ENCODE measurements around the gene MYBPC3.

MYBPC3 gene

DNA sequence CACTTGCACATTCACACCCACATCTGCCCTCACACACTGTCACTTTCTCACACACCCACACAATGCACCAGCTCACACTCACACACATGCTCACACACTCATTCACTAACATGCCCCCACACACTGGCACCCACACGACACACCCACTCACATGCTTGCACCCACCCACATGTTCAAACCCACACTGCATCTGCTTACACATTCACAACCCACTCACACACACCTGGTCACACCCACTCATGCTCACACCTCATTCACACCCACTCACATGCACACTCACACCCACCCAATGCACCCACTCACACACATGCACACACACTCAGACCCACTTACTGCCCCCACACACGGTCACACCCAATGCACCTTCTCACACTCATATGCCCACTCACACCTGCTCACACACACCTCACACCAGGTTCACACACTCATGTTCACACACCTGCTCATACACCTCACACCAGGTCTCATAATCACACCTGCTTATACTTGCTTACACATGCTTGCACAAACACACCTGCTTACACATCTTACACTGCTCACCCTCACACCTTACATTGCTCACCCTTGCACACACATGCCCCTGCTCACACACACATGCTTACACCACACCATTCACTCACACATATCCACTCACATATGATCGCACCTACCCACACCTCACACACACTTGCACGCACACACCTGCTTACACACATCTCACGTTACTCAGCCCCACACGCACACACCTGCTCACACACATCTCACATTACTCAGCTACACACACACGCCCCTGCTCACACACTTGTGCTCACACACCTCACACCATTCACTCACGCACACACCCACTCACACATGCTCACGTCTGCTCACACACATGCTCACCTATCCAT, 3.9 kb upstream of the MYBPC3 start:
- DNase-seq (ENCODE audit: low read depth), result no peak

DNA sequence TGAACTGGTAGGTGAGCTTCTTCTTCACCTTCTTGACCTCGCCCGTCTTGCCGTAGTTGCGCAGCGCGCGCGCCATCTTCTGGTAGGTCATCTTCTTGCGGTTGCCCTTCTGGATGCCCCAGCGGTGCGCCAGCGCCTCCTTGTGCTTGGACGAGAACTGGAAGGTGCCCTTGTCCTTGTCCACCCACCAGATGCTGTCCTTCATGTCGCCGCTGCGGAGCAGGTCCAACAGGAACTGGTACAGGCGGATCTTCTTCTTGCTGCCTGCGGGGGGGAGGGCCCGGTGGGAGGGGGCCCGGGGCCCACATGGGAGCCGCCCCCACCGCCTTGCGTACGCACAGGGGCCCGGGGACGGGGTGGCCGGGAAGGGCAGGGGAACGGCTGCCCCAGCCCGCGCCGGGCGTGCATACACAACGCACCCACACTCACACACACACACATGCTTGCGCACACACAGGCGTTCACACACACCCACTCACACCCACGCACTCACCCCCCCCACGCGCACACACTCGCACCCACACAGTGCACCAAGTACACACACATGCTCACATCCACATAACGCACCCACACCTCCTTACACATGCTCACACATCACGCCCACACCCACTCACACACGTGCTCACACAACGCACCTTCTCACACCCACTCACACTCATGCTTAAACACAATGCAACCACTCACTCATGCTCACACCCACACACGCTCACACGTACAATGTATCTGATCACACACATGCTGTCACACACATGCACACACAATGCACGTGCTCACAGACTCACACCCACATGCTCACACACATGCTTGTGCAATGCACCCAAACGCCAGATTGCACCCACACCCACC, 3.0 kb upstream of the MYBPC3 start:
- no peak for DNase-seq (ENCODE audit: low read depth)

DNA sequence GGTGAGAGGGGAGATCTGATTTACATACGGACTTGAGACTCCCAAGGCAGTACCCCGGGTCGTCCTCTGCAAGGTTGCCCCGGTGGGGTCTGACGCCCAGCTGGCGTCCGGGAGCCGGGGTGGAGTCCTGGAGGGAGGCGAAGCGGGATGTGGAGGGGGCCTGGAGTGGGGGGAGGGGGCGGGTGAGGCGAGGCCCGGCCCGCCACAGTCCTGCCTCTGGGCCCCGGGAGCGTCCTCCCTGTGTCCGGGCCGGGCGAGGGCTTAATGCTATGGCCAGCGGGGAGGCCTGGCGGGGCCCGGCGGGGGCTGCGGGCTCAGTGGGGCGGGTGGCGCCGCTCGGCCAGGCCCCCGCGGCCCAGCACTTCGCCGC, 2.4 kb upstream of the MYBPC3 start:
- no peak for DNase-seq (ENCODE audit: low read depth)

DNA sequence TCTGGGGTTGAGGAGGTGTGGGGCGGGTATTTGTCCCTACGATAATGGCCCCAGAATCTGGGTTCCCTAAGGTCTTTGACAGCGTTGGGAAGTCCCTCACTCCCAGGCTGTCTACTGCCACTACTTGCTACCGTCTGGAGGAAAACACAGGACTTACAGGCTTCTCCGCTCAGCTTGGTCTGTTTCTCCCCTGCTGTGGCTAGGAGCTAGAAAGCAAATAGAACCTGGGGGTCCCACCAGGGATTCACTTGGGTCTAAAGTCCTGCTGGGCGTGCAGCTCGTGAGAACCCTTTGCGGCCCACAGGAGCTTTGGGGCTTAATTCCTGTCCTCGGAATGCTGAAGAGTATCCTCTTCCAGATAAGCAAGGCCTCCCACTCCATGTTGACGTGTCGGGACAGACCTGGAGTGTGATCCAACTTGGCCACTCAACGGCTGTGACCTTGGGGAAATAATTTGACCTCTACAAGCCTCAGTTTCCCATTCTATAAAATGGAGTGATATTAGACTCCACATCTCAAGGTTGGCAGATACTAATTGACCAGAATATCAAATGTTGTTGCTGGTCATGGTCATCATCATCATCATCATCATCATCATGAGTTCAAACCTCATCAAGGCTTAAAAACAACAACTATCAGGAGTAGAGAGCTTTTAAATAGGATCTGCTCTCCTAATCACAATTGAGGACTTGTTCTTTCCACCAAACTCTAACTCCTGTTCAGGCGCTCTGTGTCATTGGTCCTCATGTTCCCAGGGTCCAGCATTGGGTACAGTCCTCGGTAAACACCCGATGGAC, 1.7 kb upstream of the MYBPC3 start:
- DNase-seq (ENCODE audit: low read depth), result no peak

DNA sequence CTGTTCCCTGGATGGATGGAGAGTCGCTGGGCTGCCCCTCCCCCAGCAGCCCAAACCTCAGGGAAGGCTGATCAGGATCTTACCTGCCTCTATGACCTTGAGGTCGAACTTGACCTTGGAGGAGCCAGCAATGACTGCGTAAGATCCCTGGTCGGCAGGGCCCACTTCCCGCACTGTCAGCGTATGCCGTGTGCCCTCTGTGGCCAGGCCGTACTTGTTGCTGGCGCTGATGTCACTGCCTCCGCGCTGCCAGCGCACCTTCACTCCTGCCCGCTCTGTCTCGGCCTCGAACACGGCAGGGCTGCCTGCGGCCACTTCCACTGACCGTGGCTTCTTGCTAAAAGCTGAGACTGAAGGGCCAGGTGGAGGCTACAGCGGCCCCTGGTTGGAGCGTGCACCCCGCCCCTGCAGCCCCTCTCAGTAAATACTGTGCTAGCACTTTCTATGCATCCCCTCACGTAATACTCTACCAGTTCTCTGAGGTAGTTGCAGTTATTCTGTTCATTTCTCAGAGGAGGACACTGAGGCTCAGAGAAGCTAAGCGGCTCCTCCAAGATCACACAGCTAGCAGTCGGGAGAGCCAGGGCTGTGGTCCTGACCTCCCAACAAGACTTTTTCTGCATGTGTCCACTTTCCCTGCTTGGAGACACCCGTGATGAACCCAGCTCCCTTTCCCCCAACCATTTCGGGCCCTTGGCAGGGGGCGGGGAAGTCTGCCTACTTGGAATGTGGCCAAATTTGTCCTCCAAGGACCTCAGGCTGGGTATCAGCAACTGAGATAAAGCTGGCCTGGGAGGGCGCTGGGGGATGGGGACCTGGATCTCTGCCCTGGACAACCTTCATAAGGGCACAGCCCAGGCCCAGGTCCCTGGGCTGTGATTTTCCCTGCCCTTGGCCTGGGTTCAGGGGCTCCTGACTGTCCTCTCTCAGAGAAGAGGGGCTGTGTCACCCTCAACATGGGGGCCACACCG, 1.1 kb downstream of the MYBPC3 start:
- no peak for DNase-seq (ENCODE audit: low read depth)

DNA sequence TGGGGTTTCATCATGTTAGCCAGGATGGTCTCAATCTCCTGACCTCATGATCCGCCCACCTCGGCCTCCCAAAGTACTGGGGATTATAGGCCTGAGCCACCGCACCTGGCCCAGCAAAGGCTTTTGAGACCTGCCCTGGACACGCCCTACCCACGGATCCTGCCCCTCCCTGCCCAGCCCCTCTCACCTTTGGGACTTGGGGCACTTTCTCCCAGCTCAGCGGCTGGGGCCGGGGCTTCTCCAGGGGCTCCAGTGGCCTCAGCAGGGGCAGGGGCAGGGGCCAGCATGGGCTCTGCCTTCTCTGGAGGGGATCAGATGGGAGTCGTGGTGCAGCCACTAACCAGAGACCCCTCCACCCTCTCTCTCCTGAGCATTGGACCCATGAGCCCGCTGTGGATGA, 2.2 kb downstream of the MYBPC3 start:
- DNase-seq (ENCODE audit: low read depth), result no peak

DNA sequence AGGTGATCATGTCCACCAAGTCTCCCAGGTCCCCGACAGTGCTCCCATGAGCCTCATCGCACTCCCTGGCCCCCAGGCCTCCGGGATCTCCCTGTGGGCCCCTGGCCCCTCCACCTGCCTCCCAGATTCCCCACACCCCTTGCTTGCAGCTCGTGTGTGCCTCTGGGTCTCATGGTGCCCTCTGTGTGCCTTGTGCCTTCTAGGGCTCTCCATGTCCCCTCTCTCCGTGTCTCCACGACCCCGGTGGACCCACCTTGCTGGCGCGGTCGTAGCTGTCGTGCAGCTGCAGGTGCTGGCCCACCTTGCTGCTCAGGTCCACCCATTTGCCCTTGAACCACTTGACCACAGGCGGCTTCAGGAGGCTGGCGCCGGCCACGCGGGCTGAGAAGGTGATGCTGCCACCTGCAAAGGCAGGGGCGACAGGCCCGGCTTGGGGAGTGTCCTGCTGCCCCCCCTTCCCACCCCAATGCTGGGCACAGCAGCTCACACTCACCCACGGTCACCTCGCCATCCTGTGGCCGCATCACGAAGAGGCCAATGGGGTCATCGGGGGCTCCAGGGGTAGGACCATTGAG, 2.9 kb downstream of the MYBPC3 start:
- no peak for DNase-seq (ENCODE audit: low read depth)

DNA sequence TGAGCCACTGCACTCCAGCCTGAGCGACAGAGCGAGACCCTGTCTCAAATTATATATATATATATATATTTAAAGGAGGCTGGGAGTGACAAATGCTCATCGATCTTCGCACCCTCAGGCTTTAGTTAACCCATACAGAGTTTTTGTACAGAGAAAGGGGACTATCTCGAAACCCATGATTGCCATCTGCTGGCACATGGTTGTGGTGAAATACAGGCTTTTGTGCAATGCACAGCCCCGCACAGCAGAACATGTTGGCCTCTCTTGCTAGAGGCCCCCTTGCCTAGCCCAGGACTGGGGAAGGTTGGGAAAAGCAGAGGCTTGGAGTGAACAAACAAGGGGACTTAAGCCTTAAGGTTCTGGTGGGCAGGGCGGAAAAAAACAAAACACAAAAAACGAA, 3.6 kb downstream of the MYBPC3 start:
- no peak for DNase-seq (ENCODE audit: low read depth)

DNA sequence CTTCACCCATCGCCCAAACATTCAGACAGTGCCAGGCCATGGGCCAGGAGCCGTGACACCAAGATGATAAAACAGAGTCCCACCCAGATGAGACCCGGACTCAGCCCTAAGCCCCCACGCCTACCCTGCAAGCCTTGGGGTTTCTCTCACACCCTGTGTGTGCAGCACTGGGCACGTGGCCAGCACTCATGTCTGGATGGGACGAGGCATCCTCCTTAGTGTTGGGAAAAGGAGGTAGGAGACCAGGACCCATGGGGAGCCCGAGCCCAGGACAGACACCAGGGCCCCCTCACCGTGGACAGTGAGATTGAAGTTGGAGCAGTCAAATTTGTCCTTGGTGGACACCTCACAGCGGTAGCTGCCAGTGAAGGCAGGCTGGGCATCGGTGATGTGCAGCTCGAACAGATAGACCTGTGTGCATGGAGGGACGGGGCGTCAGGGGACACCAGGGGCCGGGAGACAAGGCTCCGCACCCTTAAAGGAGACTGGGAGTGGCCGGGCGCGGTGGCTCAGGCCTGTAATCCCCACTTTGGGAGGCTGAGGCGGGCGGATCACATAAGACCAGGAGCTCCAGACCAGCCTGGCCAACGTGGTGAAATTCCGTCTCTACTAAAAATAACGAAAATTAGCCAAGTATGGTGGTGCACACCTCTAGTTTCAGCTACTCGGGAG, 4.2 kb downstream of the MYBPC3 start:
- DNase-seq (ENCODE audit: low read depth), result no peak

DNA sequence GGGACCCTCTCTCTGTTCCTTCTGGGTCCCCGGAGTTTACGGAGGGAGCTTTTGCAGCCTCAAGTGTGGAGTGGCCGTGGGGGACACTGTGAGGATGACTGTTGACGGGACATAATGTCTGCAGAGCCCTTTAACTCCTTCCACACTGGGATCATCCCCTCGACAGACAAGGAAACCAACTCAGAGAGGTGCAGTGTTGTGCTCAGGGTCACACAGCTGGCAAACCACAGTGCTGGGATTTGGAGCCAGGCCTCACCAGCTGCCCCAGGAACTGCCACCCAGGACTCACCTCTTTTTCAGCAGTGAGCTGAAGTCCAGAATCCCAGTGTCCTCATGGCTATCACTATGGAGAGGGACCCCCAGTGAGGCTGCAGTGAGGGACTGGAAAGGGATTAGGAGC, 5.4 kb downstream of the MYBPC3 start:
- no peak for DNase-seq (ENCODE audit: low read depth)

DNA sequence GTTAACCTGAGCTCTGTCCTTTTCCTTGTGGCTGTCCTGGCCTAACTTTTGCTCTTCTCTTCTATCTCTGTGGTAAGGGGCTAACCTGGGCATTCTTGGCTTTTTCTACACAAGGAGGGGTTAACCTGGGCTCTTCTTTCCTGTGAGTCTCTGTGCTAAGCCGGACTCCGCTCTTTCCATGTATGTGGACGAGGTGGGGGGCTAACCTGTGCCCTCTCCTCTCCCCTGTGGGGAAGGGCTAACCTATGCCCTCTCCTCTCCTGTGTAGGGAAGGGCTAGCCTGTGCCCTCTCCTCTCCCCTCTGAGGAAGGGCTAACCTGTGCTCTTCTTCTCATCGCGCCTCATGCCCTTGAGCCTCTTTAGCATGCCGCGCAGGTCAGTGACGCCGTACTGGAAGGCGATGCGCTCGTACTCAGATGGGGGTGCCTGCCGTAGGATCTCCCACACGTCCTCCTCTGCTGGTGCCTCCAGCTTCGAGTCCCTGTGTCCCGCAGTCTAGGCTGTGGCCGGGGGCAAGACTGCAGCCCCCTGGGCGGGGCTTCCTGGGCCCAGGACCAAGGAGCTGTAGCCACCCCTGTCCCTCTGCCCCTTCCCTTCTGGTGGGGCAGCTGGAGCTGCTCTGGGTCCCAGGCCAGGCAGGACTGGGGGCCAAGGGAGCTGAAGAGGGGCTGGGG, 6.5 kb downstream of the MYBPC3 start:
- no peak for DNase-seq (ENCODE audit: low read depth)

DNA sequence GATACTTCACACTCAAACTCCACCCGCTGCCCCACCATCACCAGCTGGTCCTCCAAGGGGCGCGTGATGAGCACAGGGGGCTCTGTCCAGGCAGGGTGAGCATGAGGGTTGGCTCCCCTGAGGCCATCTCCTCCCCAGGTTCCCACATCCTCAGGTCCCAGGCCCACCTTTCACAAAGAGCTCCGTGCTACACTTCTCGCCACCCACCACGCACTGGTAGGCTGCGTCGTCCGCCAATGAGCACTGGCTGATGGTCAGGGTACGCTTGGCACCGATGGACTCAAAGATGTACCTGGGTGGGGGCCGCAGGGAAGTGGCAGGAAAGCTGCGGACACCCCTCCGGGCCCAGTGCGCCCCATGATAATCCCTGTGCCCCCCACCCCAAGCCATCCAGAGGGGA, 9.6 kb downstream of the MYBPC3 start:
- no peak for DNase-seq (ENCODE audit: low read depth)

DNA sequence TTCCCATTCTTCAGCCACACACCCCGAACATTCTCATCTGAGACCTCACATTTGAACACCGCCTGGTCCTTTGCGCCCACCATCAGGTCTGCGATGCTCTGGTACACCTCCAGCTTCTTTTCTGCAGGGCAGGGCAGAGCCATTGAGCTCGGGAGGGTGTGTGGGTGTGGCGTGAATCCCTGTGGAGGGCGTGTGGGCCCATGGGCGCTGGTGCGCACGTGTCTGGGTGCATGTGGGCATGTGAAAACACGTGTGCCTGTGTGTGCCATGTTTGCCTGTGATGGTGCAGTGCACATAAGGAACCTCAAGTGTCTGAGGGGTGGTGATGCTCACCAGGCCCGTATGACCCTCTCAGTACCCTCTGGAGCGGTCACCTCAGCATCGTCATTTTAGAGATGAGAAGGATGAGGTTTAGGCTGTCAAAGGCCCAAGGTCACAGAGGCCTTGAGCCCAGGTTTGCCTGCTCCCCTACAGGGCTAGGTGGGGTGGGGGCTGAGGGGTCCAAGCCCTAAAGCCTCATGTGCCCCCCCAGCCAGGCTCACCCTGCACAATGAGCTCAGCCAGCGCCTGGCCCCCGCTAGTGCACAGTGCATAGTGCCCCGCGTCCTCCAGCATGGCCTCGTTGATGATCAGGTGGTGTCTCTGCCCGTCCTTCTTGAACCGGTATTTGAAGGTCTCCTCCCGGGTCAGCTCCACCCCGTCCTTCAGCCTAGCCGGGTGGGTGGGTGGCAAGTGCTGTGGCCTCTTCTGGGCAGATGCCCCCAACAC, 10.3 kb downstream of the MYBPC3 start:
- no peak for DNase-seq (ENCODE audit: low read depth)

DNA sequence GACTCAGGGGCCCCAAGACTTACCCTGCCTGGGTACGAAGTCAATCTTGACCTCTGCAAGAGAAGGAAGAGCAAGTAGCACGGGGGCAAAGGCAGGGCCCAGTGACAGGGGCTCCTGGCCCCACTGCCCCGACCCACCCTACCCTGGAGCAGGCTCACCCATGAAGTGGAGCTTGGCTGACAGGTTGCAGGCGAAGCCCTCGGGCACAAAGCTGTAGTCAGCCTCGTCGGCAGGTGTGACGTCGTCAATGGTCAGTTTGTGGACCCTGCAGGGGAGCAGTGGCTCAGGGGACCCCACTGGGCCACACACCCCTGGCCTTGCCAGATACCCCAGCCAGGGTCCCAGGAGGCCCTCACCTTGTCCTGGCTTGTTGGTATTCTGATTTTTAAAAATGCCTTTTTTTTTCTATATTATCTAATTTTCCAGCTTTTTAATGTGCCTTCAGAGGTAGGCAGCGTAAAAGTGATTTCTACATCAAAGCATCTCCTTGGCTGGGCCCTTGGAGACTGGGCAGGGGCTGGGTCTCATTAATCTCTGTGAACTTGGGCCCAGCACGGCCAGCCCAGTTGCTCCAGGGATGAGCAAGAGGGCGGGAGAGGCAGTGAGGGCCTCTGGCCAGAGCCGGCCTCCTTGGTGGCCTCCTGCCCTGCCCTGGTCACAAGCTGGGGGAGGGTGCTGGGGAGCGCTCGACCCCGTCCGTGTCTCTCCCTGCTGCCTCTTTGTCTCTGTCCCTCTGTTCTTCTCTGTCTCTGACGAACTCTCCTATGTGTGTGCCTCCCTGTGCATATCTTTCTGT, 11.3 kb downstream of the MYBPC3 start:
- no peak for DNase-seq (ENCODE audit: low read depth)

DNA sequence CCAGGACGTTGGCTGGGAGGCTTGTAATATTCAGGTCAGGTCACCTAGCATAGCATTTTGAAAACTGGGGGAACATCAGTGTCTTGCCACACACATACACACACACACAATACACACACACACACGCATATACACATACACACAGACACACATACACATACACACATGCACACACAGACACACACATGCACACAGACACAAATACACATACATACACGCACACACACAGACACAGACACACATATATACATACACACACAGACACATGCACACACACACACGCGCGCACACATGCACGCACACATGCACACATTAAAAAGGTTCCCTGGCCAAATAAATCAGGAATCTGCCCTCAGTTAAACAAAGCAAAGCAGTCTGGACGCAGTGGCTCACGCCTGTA, 12.5 kb downstream of the MYBPC3 start:
- no peak for DNase-seq (ENCODE audit: low read depth)

DNA sequence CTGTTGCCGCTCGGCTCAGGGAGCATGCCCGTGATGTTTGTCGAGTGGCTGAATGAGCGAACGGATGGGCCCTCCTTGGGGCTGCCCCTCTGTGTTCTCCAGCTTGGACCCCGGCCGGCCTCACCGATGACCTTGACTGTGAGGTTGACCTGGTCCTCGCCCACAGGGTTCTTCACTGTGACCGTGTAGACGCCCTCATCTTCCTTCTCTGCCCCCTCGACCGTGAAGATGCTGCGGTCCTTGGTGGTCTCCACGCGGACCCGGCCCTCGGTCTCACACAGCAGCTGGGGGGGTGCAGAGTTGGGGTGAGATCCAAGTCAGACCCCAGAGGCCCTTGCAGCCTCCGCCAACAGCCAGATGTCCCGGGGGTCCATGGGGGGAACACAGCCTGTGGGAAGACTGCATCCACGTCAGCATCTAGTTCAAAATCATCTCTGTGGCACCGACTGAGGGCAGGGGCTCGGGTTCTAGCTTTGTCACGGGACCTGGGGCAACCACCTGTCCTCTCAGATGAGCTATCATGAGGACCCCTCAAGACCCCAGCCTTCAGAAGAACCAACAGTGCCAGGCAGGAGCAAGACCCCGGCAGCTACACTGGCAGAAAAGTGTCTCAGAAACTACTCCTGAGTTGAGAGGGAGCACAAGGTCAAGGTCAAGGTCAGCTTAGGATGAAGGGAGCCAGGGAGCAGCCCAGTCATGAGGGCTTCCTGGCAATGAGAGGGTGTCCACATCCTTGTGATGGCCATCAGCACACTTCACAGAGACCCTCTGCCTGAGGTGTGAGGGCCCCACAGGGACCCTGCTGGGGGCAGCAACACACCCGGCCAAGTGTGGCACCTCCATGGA, 13.9 kb downstream of the MYBPC3 start:
- DNase-seq (ENCODE audit: low read depth), result no peak

DNA sequence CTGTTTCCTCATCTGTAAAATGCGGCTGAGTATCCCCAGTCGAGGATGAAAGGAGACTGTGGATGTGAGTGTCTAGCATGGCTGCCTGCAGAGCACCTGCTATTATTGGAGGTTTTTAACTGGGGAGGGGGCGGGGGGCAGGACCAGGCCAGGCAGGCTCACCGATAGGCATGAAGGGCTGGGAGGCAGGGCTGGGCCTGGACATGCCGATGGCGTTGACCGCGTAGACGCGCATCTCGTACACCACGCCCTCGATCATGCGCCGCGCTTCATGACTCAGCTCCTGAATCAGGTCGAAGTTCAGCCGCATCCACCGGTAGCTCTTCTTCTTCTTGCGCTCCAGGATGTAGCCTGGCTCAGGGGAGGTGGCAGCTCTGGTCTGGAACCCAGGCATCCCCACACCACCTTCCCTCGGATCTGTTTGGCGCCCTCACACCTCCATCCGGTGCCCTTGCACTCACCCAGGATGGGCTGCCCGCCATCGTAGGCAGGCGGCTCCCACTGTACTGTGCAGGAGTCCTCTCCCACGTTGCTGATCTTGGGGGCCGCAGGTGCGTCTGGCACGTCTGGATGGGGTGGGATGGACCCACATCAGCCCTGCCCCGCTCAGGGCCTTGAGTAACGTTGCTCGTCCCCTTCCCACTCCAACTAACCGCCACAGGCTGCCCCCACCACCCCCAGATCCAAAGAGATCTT, 15.1 kb downstream of the MYBPC3 start:
- no peak for DNase-seq (ENCODE audit: low read depth)

Data from stimulated activated CD4-positive, alpha-beta T cell treated with anti-CD3 and anti-CD28 coated beads, Interleukin-2, amount 100 ng/mL, for 4 hours (primary cell).